GM21825 (cell line): ENCODE results near the gene MSANTD2.
A peak's percentile ranks its signal among the peaks of the same experiment; 100 is the strongest.

Source experiments
- ATAC-seq: cut with Tn5 transposase; IDR thresholded peaks from one replicate; pipeline ENCODE4 v1.9.1; 2021; ENCODE audit warnings: mild to moderate bottlenecking, moderate library complexity; ENCODE audit not compliant: unreplicated experiment

Gene MSANTD2

GRCh38 chr11:124754710-124755109, 45.5 kb downstream of the MSANTD2 start:
- no peak for ATAC-seq

- no peak for ATAC-seq
These were observed 45.9 kb downstream of the MSANTD2 start for GRCh38 chr11:124754309-124754708.

- no peak for ATAC-seq
These were observed 46.6 kb downstream of the MSANTD2 start for GRCh38 chr11:124753624-124754023.

- no peak for ATAC-seq
These were observed 47.0 kb downstream of the MSANTD2 start for GRCh38 chr11:124753205-124753604.

- no peak for ATAC-seq
These were observed 47.6 kb downstream of the MSANTD2 start for GRCh38 chr11:124752471-124753102.

- no peak for ATAC-seq
These were observed 48.3 kb downstream of the MSANTD2 start, which contains the start of gene VSIG2 for GRCh38 chr11:124751741-124752470. Gene VSIG2 (minus strand): TSS chr11:124752255. CDS start chr11:124752137, 118 bp downstream.

- ATAC-seq, result no peak
These were observed 48.8 kb downstream of the MSANTD2 start for GRCh38 chr11:124751391-124751740.

GRCh38 chr11:124749912-124750311, 50.3 kb downstream of the MSANTD2 start:
- no peak for ATAC-seq

GRCh38 chr11:124748481-124749343, 51.5 kb downstream of the MSANTD2 start:
- ATAC-seq, result no peak

- no peak for ATAC-seq
These were observed 52.1 kb downstream of the MSANTD2 start for GRCh38 chr11:124748100-124748418.

GRCh38 chr11:124747406-124748099, 52.7 kb downstream of the MSANTD2 start:
- ATAC-seq, result no peak

- ATAC-seq, result peak; percentile 92
These were observed 53.5 kb downstream of the MSANTD2 start for GRCh38 chr11:124746621-124747243.

- ATAC-seq, result peak; percentile 16
These were observed 54.2 kb downstream of the MSANTD2 start for GRCh38 chr11:124745835-124746620.

- no peak for ATAC-seq
These were observed 54.9 kb downstream of the MSANTD2 start for GRCh38 chr11:124745270-124745834.

- ATAC-seq, result no peak
These were observed 57.2 kb downstream of the MSANTD2 start for GRCh38 chr11:124743050-124743449.

GRCh38 chr11:124742555-124742954, 57.7 kb downstream of the MSANTD2 start:
- no peak for ATAC-seq

GRCh38 chr11:124740277-124740882, 59.8 kb downstream of the MSANTD2 start:
- peak; percentile 50 for ATAC-seq

GRCh38 chr11:124739479-124740276, 60.5 kb downstream of the MSANTD2 start, which contains the start of gene NRGN:
Gene NRGN (plus strand): TSS chr11:124739942. CDS start chr11:124740085, 143 bp downstream.
- peak; percentile 98 for ATAC-seq
